ENCODE data around the gene XRCC5.

XRCC5 gene

DNA sequence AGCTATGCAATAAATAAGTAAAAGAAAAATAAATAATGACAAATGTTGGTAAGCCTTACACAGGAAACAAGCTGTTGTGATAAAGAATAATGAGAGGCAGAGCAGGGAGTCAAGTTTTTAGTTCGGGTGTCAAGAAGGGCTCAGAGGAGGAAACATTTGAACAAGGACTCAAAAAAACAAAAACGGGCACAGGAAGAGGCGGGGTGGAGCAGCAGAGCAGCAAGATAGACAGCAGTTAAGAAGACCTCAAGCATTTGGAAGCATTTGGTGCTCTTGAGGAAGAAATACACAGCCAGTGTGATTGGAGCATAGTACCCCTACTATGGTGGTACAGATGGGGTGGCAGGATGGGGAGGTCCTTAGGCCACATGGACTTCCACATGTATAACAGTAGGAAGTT lies 24.6 kb upstream of the XRCC5 start:
- no peak for DNase-seq (ENCODE audit: low read depth)

DNA sequence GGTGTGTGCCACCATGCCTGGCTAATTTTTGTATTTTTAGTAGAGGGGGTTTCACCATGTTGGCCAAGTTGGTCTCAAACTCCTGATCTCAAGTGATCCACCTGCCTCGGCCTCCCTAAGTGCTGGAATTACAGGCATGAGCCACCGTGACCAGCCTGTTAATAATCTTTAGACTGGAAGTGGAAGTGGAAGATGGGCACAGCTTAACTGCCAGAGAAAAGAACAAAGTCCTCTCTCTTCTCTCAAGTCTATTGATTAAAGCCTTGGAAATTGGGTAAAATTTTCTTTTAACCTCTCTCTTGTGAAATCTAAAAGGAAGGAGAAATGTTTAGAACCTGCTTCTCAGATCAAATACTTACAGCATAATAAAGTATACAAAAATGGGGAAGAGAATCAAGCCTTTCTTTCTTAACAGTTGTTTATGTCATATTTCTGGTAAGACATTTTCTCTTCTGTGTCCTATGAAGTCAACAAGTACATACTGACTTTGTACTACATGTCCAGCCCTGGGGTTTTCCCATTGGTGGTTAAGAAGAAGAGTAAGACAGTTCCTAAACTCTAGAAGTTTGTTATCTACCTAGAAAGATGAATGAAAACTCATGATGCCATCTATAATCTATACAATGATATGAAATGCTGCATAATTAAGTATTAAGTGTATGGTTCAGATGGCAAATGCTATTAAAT lies 22.8 kb upstream of the XRCC5 start:
- DNase-seq (ENCODE audit: low read depth) = no peak

DNA sequence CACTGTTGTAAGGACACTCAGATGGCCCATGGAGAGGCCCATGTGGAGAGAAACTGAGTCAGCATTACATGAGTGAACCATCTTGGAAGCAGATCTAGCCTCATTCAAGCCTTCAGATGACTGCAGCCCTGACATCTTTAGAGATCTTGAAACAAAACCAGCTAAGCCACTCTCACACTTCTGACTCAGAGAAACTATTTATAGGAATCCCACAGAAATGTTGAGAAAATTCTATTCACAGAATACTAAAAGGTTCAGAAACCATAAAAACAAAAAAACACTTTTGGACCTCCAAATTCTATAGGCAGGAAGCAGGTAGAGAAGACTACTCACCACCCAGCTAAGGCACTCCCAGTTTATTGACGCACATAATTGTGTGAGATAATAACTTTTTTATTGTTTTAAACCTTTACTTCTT lies 18.8 kb upstream of the XRCC5 start:
- DNase-seq (ENCODE audit: low read depth) = no peak

DNA sequence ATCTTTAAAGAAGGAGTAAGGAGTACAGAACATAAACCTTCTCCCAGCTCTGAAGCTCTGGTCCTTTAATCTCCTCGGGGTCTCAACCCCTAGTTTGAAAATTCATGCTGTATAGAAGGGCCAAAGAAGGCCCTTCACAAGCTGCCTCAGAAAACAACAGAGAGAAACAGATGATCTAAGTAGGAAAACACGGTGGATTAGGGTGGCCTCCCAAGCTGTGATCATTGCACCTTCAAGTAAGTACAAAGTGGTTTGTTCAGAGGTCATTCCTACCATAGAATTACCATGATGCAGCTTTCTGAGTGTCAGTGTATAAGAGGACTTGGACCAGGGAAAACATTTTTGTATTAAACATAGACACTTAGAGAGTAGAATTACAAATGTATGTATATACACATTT lies 16.5 kb upstream of the XRCC5 start:
- DNase-seq (ENCODE audit: low read depth) = no peak

DNA sequence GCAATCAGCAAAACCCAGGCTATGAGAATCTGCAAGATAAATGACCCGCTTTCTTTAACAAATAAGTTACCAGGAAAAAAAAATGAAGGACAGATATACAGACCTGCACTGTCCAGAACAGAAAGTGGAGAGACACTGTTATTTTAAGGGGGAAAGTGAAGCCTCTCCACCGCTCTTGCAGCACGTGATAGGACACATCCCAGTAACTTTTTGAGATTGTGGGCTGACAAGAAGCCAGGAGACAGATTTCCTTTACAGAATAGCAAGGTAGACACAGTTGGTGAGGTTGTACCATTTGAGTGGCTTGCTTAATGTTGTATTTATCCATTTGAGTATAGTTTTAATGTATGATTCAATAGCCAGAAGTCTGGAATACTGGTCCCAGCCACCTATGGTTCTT lies 14.4 kb upstream of the XRCC5 start:
- DNase-seq (ENCODE audit: low read depth) = no peak

DNA sequence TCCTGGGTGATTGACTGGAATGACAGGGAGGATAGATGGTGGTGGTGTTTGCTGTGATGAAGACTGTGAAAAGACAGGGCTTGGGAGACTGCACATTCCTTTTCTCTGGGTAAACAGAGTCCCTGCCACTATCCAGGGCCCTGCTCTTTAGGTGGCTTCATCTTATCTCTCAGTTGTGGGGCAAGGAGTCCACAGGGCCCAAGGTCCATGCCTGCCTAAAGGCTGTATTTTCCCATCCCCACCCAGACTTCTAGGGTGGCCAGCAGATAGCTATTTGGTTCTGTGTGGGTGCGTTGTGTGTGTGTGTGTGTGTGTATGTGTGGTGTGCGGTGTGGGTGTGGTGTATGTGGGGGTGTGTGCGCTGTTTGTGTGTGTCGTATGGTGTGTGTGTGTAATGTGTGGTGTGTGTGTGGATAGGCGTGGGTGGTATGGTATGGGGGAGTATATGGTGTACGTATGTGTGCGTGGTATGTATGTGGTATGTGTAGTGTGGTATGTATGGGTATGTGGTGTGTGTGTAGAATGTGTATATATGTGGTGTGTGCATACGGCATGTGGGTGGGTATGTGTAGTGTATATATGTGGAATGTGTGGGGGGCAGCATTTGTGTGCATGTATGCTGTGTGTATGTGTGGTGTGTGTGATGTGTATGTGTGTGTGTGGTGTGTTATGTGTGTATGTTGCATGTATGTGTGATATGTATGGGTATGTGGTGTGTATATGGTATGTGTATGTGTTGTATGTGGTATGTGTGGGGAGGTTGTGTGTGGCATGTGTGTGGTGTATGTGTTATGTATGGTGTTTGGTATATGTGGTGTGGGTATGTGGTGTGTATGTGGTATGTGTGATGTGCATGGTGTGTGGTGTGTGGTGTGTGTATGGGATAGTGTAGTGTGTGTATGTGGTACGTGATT lies 10.5 kb upstream of the XRCC5 start:
- DNase-seq (ENCODE audit: low read depth) = no peak

DNA sequence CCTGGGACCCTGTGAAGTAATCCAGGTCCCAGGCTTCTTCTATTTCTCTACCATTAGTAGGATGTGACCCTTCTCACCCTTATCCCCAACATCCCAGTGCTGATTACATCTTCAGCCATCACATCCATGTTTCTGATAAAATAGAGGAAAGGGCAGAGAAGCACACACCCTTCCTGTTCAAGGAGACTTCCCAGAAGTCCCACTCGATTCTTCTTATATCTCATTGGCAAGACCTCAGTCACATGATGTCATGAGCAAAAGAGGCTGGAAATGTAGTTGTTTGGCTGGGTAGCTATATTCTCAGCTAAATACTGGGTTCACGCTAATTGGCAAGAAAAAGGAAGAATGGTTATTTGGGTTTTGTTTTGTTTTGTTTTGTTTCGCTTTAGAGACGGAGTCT lies 8.0 kb upstream of the XRCC5 start:
- DNase-seq (ENCODE audit: low read depth) = no peak

DNA sequence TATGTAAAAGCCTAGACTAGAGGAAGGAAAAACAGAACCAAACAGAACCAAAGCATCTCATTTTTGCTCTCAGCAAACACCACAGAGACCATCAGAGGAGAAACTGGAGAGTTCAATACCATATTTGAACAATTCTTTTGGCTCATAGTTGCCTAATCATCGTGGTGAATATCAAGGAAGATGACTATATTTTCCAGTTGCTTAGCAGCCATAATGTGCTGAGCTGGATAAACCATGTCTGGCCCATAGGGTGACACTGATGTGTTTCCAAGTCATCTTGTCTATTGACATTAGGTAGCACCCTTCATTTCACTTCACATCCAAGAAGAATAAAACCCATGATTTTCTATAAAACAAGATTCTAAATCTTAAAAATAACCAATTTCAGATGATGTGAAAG lies 5.9 kb upstream of the XRCC5 start:
- no peak for DNase-seq (ENCODE audit: low read depth)

DNA sequence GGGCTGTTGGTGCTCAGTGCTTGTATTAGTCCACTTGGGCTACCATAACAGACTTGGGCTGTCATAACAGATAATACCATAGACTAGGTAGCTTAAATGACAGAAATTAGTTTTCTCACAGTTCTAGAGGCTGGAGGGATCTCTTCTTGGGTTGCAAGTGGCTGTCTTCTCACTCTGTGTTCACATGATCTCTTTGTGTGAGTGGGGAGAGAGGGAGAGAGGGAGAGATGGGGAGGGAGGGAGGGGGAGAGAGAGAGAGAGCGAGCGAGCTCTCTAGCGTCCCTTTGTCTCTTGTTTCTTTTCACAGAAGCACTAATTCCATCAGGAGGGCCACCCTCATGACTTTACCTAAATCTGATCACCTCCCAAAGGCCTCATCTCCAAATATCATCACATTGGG lies 4.5 kb upstream of the XRCC5 start:
- no peak for DNase-seq (ENCODE audit: low read depth)

DNA sequence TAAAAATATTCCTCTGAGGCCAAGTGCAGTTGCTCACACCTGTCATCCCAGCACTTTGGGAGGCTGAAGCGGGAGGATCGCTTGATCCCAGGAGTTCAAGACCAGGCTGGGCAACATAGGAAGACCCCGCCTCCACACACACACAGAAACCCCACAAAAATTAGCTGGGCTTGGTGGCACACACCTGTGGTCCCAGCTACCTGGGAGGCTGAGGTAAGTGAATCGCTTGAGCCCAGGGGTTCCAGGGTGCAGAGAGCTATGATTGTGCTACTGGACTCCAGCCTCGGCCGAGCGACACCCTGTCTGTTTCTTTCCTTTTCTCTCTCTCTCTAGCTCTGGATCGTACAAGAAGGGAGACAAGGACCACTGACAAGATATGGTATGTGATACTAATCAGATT lies 1.8 kb upstream of the XRCC5 start:
- DNase-seq (ENCODE audit: low read depth) = no peak

DNA sequence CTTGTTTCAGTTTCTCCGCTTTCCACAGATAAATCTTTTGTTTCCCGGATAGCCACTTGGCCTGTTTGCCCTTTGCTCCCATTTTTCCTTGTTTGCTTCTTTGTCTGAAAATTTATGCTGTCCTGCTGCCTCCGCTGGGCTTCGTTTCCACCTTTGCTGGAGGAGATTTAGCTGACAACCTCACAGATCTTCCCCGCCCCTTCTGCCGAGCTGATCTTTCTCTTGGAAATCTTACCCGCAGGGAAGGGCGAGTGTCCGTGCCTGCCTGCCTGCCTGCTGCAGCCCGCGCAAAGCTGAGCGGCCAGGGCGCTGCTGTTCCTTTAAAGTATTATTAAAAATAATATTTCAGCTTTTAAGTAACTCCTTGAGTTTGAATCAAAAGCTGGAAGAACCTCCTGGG lies 1.4 kb upstream of the XRCC5 start:
- DNase-seq (ENCODE audit: low read depth) = no peak

DNA sequence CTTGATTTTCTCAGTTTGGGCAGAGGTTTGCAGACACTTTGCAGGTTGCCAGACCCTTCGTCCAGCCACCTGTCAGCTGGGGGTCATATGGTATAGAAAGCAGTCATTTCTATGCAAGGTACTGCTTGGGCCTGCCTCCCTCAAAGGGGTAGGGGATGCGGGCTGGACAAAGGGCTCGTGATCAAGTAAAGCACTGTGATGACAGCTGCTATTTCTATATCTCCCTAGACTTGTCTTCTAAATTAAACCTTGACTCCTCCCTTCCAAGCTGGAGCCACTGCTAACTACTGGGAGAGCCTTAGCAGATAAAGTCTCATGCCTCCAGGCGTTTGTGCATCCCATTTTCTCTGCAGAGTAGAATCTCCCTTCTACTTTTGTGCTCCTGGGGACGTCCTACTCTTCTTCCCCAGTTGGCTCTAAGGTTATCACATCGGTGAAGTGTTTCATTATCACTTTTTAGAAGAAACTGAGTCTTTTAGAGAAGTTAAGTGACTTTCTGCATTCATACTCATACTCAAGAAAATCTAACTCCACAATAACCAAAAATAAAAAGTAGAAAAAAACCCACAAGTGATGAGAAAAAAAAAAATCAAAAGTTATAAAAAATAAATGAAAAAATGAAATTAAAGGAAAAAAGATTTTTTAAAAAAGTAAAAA lies 710 bp upstream of the XRCC5 start:
- no peak for DNase-seq (ENCODE audit: low read depth)

DNA sequence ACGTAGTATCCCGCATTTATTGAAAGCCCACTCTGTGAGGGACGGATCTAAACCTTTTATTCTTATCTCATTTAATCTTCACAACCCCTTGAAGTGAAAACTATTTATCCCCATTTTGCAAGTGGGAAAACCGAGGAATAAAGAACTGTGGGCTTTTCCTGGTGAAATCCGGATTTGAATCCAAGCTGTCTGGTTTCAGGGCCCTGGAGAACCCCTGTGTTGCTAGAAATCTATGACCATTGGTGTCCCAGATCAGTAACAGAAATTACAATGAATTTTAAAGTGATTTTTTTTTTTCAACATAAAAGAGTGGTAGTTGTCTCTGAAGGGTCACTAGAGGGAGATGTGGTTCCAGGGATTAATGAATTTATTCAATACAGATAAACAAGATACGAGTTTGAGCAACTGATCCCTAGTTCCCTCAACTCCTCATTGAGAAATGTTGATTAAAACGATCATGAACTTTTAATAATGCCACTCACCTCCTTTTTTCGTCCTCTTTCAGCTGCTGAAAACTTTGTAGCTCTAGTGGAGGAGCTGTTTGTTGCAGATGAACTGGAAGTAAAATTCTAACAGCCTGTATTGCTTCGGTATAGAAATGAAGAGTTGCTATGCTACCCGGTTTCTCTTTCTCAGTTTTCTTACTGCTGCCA lies 940 bp downstream of the XRCC5 start:
- DNase-seq (ENCODE audit: low read depth) = no peak

DNA sequence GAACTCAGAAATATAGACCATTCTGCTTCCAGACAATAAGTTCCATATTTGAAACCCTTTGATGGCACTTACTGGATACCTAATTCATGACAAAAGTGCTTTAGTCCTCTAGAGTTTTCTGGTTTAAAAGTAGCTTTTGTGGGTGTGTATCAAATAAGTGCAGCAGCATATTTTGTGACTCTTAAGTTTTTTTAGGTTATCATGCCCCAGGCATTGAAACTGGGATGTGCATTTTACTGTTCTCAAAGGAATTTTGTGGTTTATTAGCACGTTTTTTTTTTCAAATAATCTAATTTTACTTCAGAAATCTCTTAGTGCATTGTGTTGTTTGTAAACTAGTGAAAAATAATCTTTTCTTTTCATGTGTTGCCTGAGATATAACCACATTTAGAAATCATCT lies 1.5 kb downstream of the XRCC5 start:
- DNase-seq (ENCODE audit: low read depth) = no peak

DNA sequence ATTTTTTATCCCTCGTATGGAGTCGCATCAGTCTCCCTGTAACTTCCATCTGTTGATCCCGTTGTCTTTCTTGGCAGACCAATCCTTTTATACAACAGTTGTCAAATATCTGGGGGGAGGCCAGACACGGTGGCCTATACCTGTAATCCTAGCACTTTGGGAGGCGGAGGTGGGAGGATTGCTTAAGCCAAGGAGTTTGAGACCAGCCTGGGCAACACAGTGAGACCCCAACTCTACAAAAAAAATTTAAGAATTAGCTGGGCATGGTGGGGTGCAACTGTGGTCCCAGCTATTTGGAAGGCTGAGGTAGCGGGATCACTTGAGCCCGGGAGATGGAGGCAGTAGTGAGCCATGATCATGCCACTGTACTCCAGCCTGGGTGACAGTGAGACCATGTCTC lies 2.0 kb downstream of the XRCC5 start:
- no peak for DNase-seq (ENCODE audit: low read depth)

DNA sequence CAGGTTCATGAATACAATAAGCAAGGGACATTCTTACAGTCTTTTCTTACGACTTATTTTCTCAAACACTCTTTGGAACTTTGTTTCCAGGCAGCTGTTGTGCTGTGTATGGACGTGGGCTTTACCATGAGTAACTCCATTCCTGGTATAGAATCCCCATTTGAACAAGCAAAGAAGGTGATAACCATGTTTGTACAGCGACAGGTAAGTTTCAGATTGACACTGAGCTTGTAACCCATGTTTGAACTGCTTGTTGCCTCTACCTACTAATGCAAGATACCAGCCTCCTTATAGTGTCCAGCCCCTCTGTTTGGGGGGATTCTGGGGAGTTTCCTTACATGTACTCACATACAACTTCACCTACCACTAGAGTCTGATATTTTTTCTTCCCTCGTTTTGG lies 3.8 kb downstream of the XRCC5 start:
- DNase-seq (ENCODE audit: low read depth) = no peak

DNA sequence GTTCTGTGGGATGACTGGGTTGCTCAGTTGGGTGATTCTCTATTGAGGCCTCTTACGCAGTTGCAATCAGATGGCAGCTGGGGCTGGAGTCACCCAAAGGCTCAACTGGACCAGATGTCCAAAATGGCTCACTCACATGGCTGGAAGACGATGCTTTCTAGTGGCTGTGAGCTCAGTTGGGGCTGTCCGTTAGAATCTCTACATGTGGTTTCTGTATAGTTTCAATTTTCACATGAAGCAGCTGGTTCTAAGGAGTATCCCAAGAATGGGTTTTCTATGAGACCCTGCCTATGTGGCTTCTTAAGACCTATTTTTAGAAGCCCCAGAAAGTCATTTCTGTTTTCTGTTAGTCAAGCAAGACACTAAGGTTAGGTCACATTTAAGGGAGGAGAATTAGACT lies 4.4 kb downstream of the XRCC5 start:
- DNase-seq (ENCODE audit: low read depth) = no peak

DNA sequence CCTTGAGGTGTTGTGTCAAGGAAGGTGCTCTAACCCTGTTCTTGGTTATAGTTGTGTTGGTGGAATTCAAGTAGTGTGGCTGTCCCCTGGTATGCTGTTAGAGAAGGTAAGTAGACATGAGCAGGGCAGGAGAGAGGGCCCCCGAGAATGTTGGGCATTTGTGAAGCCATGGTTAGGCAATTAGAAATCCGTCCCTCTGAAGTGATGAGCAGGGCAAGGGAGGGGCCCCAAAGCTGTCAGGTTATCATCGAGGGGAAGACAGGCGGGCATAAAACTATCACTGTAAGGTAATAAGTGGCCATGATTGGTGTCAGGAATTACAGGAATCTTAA lies 5.2 kb downstream of the XRCC5 start:
- DNase-seq (ENCODE audit: low read depth) = no peak

DNA sequence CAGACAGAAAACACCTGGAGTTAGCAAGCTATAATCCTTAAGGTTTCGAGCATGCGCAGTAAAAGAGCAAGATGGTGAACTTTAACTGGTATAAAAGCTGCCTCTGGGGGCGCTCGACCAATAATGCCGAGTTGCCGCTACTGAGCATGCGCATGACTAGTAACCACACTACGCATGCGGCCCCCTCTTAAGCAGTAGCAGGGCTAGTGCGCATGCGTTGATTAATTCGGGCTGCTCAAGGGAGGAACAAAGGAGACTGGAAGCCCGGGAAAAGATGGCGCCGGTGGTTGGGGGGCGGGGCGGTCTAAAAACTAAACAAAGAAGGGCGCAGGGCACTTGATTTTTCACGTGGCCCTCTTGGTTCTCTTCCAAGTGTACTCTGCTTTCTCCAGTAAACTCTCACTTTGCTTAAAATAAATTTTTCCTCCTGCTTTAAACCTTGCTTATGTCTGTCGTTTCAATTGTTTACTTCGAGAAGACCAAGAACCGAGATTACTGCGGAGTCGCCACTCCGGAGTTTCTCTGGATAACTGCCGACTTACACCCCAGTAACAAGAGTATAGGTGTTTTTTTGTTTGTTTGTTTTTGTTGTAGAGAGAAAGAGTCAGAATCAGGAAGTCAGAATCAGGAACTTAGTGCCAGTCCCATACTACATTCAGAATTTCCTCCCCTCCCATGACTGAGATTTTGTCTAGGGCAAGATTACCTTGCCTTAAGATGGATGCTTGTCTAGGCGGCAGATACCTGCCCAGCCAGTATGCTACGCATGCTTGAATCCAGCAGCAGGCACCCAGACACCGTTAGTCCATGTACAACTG lies 5.8 kb downstream of the XRCC5 start:
- DNase-seq (ENCODE audit: low read depth) = peak; percentile 91

DNA sequence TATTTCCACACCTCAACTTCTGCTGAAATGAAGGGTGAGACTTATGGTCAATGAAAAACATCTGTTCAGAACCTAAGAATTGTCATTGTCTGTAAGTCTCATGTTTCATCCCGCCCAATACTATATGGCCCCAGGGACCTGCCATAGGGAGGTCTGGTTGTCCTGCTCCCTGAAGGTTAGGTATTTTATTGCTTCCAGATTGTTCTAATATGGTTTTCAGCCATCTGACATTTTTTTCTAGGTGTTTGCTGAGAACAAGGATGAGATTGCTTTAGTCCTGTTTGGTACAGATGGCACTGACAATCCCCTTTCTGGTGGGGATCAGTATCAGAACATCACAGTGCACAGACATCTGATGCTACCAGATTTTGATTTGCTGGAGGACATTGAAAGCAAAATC lies 7.3 kb downstream of the XRCC5 start:
- no peak for DNase-seq (ENCODE audit: low read depth)

DNA sequence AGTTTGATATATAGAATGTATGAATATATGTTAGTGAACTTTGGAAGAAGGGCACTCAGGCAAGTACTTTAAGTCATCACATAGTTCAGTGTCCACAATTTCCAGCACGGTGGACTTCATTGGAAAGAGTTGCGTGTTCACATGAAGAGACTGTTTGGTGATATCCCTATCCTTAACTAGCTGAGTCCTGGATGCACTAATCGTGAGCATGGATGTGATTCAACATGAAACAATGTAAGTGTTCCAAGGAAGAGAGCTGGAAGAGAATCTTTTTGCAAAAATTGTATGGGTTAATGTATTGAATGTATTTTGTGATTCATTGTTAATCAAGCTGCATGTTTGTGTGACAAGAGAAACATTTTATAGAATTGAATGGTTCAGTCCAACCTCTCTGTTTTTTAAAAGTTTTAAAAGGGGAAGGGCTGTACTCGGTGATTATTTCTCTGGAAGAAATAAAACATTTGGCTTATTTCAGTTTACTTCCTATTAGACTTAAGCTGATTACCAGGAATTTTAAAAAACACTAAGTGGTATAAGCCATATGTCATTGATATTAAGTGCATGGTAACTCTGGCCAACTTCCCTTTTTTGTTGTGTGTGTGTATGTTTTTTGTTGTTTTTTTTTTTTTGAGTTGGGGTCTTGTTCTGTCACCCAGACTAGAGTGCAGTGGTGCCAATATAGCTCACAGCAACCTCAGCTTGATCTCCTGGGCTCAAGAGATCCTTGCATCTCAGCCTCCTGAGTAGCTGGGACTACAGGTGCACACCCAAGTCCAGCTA lies 8.6 kb downstream of the XRCC5 start:
- DNase-seq (ENCODE audit: low read depth) = no peak
